Embryonic facial prominence (tissue), 1 donor: Measurements from ENCODE around the gene SPINK7.

Source experiments
- DNase-seq: peaks from one replicate; pipeline ENCODE4 v3.0.0-alpha.2; 2016; ENCODE audit errors: extremely low spot score

The SPINK7 gene

GRCh38 chr5:148343603-148344487 is 31.6 kb downstream of the SPINK7 start:
- no peak for DNase-seq

- DNase-seq: no peak
These were observed 35.5 kb downstream of the SPINK7 start for GRCh38 chr5:148347706-148348105.

DNA sequence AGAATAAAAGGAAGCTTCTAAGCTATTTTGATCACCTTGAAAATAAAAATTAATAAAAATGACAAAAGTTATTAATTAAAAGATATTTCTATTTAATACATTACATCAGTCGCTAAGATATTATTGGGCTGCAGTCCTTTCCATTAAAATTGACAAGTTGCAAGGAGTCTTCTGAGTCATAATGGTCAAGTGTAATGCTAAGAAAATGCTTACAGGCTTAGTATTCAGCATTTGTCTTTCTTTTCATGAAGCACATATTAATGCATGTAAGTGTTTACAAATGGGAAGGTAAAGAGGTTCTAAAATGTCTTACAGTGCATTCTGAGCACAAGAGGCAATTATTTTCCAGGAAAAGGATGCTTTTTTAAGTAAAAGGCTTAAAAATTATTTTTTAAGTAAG is 40.5 kb downstream of the SPINK7 start:
- DNase-seq: no peak

DNA sequence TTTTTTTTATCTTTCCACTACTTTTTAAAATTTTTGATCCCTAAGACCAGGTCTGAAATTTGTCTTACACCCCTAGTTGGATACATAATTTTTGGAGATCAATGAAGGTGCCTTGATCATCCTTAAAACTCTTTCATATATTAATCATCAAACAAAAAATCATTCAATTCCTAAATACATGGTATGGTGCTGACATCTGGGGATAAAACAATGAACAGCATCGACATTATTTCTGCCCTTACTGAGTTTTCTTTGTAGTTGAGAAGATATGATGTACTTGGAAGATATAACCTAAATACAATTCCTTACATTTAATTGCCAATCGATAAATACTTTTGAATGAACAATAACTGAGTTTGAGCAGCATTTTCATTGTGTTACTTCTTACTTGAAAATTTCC is 41.4 kb downstream of the SPINK7 start:
- no peak for DNase-seq

- DNase-seq: no peak
These were observed 52.1 kb downstream of the SPINK7 start for GRCh38 chr5:148364343-148364742.
